22Rv1 (cell line): ENCODE measurements around the gene NT5DC4.

ENCODE experiments used
- H3K27ac ChIP-seq: fragments of 450-650 bp; 2 replicates; pipeline ENCODE4 v1.5.1; 2017
- ZFX ChIP-seq: fragments of 450-650 bp; IDR thresholded peaks from 2 replicates; pipeline ENCODE4 v1.6.1; 2017; ENCODE audit warnings: antibody characterized with exemption, borderline replicate concordance
- TF ChIP-seq, protein P1 (sequence below): fragments of 450-650 bp; IDR thresholded peaks from 2 replicates; pipeline ENCODE4 v1.5.1; 2017; ENCODE audit warnings: mild to moderate bottlenecking

The NT5DC4 gene

DNA sequence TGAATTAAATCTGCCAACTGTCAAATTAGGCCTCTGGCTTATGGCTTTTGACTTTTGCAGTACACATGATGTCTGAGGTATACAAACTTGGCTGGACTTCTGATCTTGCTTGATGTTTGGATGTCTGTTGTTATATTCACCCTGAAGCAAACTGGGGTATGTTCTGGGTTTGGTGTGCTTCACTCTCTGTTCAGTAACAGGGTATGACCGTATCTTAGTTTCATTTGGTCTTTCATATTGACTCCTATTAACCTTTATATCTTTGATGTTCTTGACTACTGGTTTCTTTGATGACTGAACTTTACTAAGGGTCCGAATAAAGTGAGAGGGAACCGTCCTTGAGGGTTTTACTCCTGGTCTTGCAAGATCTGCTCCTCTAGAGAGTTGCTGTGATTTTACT lies 35.4 kb downstream of the NT5DC4 start:
- TF ChIP-seq, protein P1, sequence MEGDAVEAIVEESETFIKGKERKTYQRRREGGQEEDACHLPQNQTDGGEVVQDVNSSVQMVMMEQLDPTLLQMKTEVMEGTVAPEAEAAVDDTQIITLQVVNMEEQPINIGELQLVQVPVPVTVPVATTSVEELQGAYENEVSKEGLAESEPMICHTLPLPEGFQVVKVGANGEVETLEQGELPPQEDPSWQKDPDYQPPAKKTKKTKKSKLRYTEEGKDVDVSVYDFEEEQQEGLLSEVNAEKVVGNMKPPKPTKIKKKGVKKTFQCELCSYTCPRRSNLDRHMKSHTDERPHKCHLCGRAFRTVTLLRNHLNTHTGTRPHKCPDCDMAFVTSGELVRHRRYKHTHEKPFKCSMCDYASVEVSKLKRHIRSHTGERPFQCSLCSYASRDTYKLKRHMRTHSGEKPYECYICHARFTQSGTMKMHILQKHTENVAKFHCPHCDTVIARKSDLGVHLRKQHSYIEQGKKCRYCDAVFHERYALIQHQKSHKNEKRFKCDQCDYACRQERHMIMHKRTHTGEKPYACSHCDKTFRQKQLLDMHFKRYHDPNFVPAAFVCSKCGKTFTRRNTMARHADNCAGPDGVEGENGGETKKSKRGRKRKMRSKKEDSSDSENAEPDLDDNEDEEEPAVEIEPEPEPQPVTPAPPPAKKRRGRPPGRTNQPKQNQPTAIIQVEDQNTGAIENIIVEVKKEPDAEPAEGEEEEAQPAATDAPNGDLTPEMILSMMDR, result no peak
- TF ChIP-seq ZFX, result no peak
- no peak overlapping the region for H3K27ac ChIP-seq

DNA sequence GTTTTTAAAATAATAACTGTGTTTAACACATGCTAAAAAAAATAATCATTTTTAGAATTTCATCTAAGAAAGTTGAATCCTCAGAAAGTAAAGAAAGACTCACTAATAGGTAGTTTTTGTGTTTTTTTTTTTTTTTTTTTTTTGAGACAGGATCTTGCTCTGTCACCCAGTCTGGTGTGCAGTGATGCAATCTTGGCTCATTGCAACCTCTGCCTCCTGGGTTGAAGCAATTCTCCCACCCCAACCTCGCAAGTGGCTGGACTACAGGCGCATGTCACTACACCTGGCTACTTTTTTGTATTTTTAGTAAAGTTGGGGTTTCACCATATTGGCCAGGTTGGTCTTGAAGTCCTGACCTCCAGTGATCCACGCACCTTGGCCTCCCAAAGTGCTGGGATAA lies 36.4 kb downstream of the NT5DC4 start:
- no peak overlapping the region for H3K27ac ChIP-seq
- no peak for TF ChIP-seq ZFX
- TF ChIP-seq, protein P1, result no peak

DNA sequence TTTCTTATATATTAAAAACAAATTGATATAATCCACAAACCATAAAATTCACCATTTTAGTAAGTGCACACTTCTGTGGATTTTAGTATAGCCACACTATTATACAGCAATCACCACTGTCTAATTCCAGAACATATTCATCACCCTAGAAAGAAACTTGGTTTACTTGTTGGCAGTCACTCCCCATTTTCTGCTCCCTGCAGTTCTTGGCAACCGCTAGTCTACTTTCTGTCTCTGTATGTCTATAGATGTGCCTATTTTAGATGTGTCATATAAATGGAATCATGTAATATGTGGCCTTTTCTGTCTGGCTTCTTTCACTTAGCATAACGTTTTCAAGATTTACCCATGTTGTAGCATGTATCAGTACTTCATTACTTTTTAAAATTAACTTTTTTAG lies 37.9 kb downstream of the NT5DC4 start:
- TF ChIP-seq, protein P1, result no peak
- TF ChIP-seq ZFX, result no peak
- no peak overlapping the region for H3K27ac ChIP-seq

DNA sequence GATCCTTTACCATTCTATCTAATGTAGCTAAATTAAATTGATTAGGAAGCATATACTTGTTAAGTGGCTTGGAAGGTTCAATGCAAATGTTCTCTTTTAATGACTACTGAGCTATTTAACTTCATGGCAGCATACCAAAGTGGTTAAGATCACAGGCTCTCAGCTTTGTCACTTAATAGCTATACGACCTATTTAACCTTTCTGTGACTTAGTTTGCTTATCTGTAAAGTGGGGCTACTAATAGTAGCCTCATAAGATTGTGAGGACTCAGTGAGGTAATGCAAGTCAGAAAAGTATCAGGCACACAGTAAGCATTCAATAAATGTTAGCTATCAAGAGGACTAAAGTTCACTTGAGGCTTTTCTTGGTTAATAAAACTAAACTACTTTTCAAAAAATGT lies 39.3 kb downstream of the NT5DC4 start:
- H3K27ac ChIP-seq, result no peak overlapping the region
- no peak for TF ChIP-seq ZFX
- TF ChIP-seq, protein P1, result no peak

GRCh38 chr2:112762276-112762675 lies 41.5 kb downstream of the NT5DC4 start:
- TF ChIP-seq, protein P1, result no peak
- no peak for TF ChIP-seq ZFX
- H3K27ac ChIP-seq, result no peak overlapping the region

DNA sequence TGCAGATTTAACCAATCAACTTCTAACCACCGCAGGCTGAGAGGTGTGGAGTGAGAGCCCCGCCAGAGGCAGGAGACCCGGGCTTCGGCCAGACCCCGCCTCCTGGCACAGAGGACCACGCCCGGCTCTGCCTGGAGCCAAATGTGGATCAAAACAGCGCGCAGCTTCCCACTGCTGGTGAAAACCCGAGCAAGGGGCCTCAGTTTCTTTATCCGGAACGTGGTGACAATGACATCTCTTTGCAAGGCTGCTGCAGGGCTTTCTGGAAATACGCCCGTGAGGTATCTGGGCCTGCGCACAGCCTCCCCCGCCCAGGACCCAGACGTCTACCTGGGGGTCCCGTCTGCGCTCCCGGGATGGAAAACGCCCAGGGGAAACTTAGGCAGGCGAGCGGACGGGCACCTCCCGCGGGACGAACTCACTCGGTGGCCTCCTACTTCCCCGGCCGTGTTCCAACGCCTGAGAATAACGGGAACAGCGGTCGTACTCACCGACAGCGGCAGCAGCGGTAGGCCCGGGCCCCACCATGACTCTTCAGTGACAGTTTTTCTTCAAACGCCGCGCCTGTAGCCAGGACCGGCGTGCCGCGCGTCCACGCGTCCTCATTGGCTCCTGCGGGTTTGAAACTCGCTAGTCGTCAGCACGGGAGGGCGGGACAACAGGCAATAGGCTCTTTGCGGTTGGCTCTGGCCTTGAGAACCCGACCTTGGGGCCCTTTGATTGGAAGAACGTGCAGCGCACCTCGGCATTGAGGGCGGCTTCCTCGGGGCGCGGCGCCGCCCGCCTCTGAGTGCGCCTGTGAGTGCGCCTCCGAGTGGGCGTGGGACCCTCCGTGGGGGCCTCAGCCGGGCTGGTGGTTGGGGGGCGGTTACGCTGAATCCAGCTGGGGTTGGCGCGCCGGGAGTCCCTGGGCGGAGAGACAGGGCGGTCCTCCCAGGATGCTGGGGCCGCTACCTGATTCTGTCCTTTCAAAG lies 43.5 kb downstream of the NT5DC4 start, which contains the start of gene CKAP2L:
TSS of gene CKAP2L (minus strand) at position 539 of the 974 bp plus-strand sequence. CDS start at position 528, 11 bp downstream.
- peak within 1 kb of the TSS; percentile 80 for H3K27ac ChIP-seq
- TF ChIP-seq ZFX, result no peak
- TF ChIP-seq, protein P1, result no peak; the same call in 1 of the 2 replicates

GRCh38 chr2:112765251-112765650 lies 44.4 kb downstream of the NT5DC4 start:
- H3K27ac ChIP-seq, result peak overlapping the region; percentile 80
- TF ChIP-seq ZFX, result no peak
- TF ChIP-seq, protein P1, result no peak
